GM12878 (cell line): ENCODE data around the gene DNAJC4. TPM values are rescaled to one million over a fixed set of nuclear protein-coding genes. Genes with fewer than 3 reads are reported as not detected.

Experiments
- ATAC-seq: fragments of 200-7000 bp; cut with Tn5 transposase; 3 replicates; pipeline ENCODE4 v1.9.1; 2020; ENCODE audit warnings: mild to moderate bottlenecking, moderate library complexity
- BruUV-seq: library from RNA; stranded (reverse); fragments of 400-500 nt; replicated peaks from 2 replicates; lab custom pipeline; 2021; lab: Mats Ljungman, UMichigan
- CTCF ChIA-PET: fragments of 300-600 bp; sonication (Branson Sonifier 250); formaldehyde crosslinking; extraction: SDS; loops from one replicate; lab custom pipeline; 2021; ENCODE audit warnings: inconsistent platforms; lab: Yijun Ruan, JAX
- POLR2A ChIA-PET: fragments of 350-600 bp; formaldehyde crosslinking; extraction: SDS; loops from one replicate; lab custom pipeline; 2021; ENCODE audit warnings: inconsistent platforms; lab: Charles Lee
- RAD21 ChIA-PET: fragments of 300-600 bp; sonication (Branson Sonifier 250); formaldehyde crosslinking; loops from one replicate; lab custom pipeline; 2023; ENCODE audit warnings: antibody characterized with exemption; ENCODE audit not compliant: unreplicated experiment; lab: Charles Lee
- SMC1A ChIA-PET: fragments of 300-600 bp; sonication (Branson Sonifier 250); formaldehyde crosslinking; loops from one replicate; lab custom pipeline; 2023; ENCODE audit not compliant: unreplicated experiment, uncharacterized antibody; lab: Charles Lee
- DNase-seq: peaks from one replicate; pipeline ENCODE4 v3.0.0-alpha.2; 2011; ENCODE audit warnings: low read depth, low spot score
- FAIRE-seq: peaks from 3 replicates; lab custom pipeline; 2011; peaks lifted over from hg19 to GRCh38; lab: Jason Lieb, UNC
- H2AFZ ChIP-seq: 2 replicates; pipeline ENCODE4 v1.6.0; 2011; ENCODE audit warnings: low read depth, low read length, control low read depth; ENCODE audit not compliant: control insufficient read depth
- H3K27ac ChIP-seq: 2 replicates; pipeline ENCODE4 v1.5.1; 2011; ENCODE audit warnings: control low read depth; ENCODE audit not compliant: control insufficient read depth, insufficient read depth
- H3K27me3 ChIP-seq, 2 experiments: replicated peaks in 1 of 2; 2 replicates each; pipeline versions ENCODE4 v1.6.0 to v1.6.1; 2011; ENCODE audit warnings: low read length in 1 of 2; ENCODE audit not compliant: control insufficient read depth in 2 of 2, insufficient read depth in 2 of 2
- H3K36me3 ChIP-seq, 2 experiments: 2 replicates each; pipeline ENCODE4 v1.5.1; 2011; ENCODE audit warnings: low read length in 1 of 2; ENCODE audit not compliant: control insufficient read depth in 2 of 2, insufficient read depth in 2 of 2
- H3K4me1 ChIP-seq: 2 replicates; pipeline ENCODE4 v1.6.1; 2011; ENCODE audit warnings: mild to moderate bottlenecking, low read length, moderate library complexity, mixed read lengths; ENCODE audit not compliant: control insufficient read depth, insufficient read depth
- H3K4me2 ChIP-seq: 2 replicates; pipeline ENCODE4 v1.6.0; 2011; ENCODE audit warnings: control low read depth; ENCODE audit not compliant: control insufficient read depth, insufficient read depth
- H3K4me3 ChIP-seq: fragments of 200-600 bp; sonication (generic); 2 replicates; pipeline ENCODE4 v1.5.1; 2016
- H3K79me2 ChIP-seq: 2 replicates; pipeline ENCODE4 v1.6.0; 2011; ENCODE audit warnings: low read length; ENCODE audit not compliant: control insufficient read depth, insufficient read depth
- H3K9ac ChIP-seq: 2 replicates; pipeline ENCODE4 v1.8.0; 2011; ENCODE audit warnings: low read length, control low read depth, mixed read lengths; ENCODE audit not compliant: control insufficient read depth, insufficient read depth
- H3K9me3 ChIP-seq: replicated peaks from 3 replicates; pipeline ENCODE4 v1.5.1; 2011; ENCODE audit warnings: mild to moderate bottlenecking, low read length; ENCODE audit not compliant: control insufficient read depth, insufficient read depth
- H4K20me1 ChIP-seq: 2 replicates; pipeline ENCODE4 v1.6.0; 2011; ENCODE audit not compliant: control insufficient read depth, insufficient read depth
- IKZF1 ChIP-seq: fragments of 450-650 bp; conservative IDR thresholded peaks from 2 replicates; pipeline ENCODE4 v1.6.1; 2017; ENCODE audit warnings: antibody characterized with exemption, mild to moderate bottlenecking
- MAX ChIP-seq: IDR thresholded peaks from 2 replicates; pipeline ENCODE4 v1.6.1; 2012; ENCODE audit warnings: low read depth, low read length, improper control_type of control experiment
- RBBP5 ChIP-seq: fragments of 200-600 bp; sonication (generic); conservative IDR thresholded peaks from 2 replicates; pipeline ENCODE4 v1.6.1; 2016
- SIN3A ChIP-seq: IDR thresholded peaks from 2 replicates; pipeline ENCODE4 v1.6.1; 2012; ENCODE audit warnings: low read depth, low read length, improper control_type of control experiment
- TCF3 ChIP-seq: IDR thresholded peaks from 2 replicates; pipeline ENCODE4 v1.6.1; 2012; ENCODE audit warnings: low read depth, mild to moderate bottlenecking, low read length, borderline replicate concordance; ENCODE audit not compliant: insufficient read depth
- WGBS: methylation state at CpG from one replicate; pipeline ENCODE4 v1.1.6; 2016; ENCODE audit warnings: low lambda C conversion rate; ENCODE audit not compliant: insufficient replicate concordance, insufficient coverage; ENCODE audit errors: missing lambda C conversion rate; 5-methylcytosine and 5-hydroxymethylcytosine counted together
- in situ Hi-C: fragments of 300-500 bp; cut with MboI; formaldehyde crosslinking; loops from 9 replicates; pipeline ENCODE4 v1.14.3; 2018; ENCODE audit warnings: mixed read lengths
- intact Hi-C: fragments of 100-400 bp; cut with micrococcal nuclease; formaldehyde crosslinking; loops from one replicate; pipeline ENCODE4 v1.14.2; 2022; ENCODE audit not compliant: unreplicated experiment
- polyA plus RNA-seq, 11 experiments: library from polyadenylated mRNA; depleted of rRNA in 4 of 11; unstranded in 6 of 11; stranded (reverse) in 5 of 11; fragments of >200 nt; fragmentation: Nextera tagmentation in 4 of 11; fragmentation: Illumina TruSeq in 1 of 11; extraction: Ambion mirVana in 4 of 11; extraction: Trizol in 1 of 11; gene quantifications; 1 replicate in 1 of 11; 2 replicates in 10 of 11; pipeline versions ENCODE4 v1.2.1 to v1.2.3, GENCODE V29; 2011 to 2016; ENCODE audit warnings: inconsistent platforms in 2 of 11, missing spikeins in 2 of 11, low read depth in 1 of 11
- total RNA-seq, 4 experiments: library from RNA; depleted of rRNA in 3 of 4; stranded (reverse); fragments of >200 nt in 3 of 4; fragmentation: Illumina TruSeq in 1 of 4; extraction: Trizol in 1 of 4; gene quantifications; 2 replicates each; pipeline versions ENCODE4 v1.2.1 to v1.2.3, GENCODE V29; 2013 to 2021

DNAJC4 gene
- total and polyA plus RNA-seq, 10 of the 15 experiments (the other 5 are each of a cell fraction or from before 2014, with no cell fraction given) = 3.7 to 64.9 (median 30.1) TPM

- FAIRE-seq (no peak), DNase-seq (no peak), ATAC-seq (no peak)
- ChIA-PET CTCF (interaction anchor here (0.8 to 6.2 kb wide), 4 partner anchors 24 to 107 kb away, joined by 3 to 66 read pairs (median 34); partner anchors contain the start of gene FERMT3), RAD21 (interaction anchor here (8.6 kb wide), 1 partner anchor 42 kb away, joined by 104 read pairs; the partner anchor contains the start of gene FERMT3), POLR2A (interaction anchor here (0.5 to 7.4 kb wide), 3 partner anchors 8 to 41 kb away, joined by 3 to 82 read pairs (median 71); partner anchors contain the start of gene FERMT3), SMC1A (interaction anchor here (0.6 to 1.1 kb wide), 2 partner anchors 42 to 44 kb away, joined by 3 read pairs; no protein-coding TSS in a partner anchor)
- intact Hi-C loops (no loop called here), in situ Hi-C loops (loop anchor here (25.0 kb wide), 1 partner anchor 1614 kb away; the partner anchor contains the start of genes CFL1, EFEMP2 and MUS81)
- no peak overlapping the region for H3K27ac ChIP-seq
- H2AFZ ChIP-seq = peak overlapping the region; percentile 94; the same call in 1 of the 2 replicates
- H4K20me1 ChIP-seq = no peaks in the 10 kb centered on the region
- no peak overlapping the region for H3K9ac ChIP-seq
- peak overlapping the region; percentile 81 for H3K4me3 ChIP-seq
- TF ChIP-seq RBBP5 (no peak), TCF3 (0 out of 2 replicates have a peak, but pooled peaks have one; percentile 0), IKZF1 (0 out of 2 replicates have a peak, but pooled peaks have one; percentile 0), SIN3A (no peak), MAX (no peak)
- peaks cover 24% of the 10 kb centered on the region for H3K79me2 ChIP-seq
- peak overlapping the region; percentile 98; the same call in 1 of the 2 replicates for H3K4me2 ChIP-seq
- no peaks in the 10 kb centered on the region for H3K27me3 ChIP-seq
- no TSS peak for BruUV-seq
- peaks cover 0 to 10% of the 10 kb centered on the region in 2 experiments; a peak in 2 of 4 replicates for H3K36me3 ChIP-seq
- peaks cover 12% of the 10 kb centered on the region for H3K4me1 ChIP-seq
- 58% methylated on average over 31 of the region's 31 CpGs for WGBS
- no peaks in the 10 kb centered on the region for H3K9me3 ChIP-seq
These were observed 17.6 kb downstream of the DNAJC4 start for GRCh38 chr11:64247729-64248531.
